ENCODE results near the gene GOSR1.
"Not testable (repeated sequence)": the region's sequence is repeated elsewhere in the genome, so short reads cannot be mapped to it uniquely, and the experiment has no call there.

Gene GOSR1

DNA sequence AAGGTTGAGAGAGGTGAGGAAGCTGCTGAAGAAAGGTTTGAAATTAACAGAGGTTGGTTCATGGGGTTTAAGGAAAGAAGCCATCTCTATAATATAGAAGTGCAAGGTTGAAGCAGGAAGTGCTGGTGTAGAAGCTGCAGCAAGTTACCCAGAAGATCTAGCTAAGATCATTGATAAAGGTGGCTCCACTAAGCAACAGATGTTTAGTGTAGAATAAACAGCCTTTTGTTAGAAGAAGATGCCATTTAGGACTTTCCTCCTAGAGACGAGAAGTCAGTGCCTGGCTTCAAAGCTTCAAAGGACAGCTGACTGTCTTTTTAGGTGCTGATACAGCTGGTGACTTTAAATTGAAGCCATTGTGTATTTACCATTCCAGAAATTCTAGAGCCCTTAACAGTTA, 29.3 kb downstream of the GOSR1 start:
- no peak for DNase-seq

DNA sequence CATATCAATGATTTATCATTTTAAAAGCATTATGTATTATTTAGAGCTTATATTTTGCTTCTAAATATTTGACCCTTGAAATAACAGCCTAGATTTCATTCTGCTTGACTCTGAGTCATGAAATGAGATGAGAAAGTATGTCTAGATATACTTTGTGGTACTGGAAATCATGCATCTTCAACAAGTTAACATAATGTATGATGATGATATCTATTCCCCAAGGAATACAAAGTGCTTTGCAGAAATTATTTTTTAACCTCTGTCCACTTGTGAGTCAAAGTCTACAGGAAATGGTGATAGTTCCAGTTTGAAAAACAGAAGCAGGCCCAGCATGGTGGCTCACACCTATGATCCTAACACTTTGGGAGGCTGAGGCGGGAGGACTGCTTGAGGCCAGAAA, 36.1 kb downstream of the GOSR1 start:
- no peak for DNase-seq

DNA sequence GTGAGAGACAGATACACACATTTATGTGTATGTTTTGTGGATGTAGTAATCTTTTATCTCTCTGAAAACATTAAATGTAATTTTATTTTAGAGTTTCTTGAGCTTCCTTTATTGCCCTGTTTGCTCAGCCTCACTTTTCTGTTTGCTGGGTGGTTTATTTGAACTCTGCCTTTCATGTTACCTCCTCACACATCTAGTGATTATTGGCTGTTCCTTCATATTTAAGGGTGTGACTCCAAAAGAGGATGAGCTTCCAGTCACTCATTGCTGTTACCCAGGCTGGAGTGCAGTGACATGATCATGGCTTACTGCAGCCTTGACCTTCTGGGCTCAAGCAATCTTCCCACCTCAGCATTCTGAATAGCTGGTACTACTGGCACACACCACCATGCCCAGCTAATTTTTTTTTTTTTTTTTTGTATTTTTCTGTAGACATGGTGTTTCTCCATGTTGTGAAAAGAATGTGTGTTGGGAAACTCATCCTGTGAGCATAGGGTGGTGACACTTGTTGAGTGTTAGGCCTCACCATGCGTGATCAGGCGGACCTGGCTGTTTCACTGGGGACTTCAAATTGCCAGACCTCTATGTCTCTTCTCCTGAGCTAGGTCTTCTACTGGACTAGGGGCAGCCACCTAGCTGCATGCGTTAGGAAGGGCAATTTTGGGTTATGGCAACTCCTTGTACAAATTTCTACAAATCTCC, 37.8 kb downstream of the GOSR1 start:
- DNase-seq = no peak

DNA sequence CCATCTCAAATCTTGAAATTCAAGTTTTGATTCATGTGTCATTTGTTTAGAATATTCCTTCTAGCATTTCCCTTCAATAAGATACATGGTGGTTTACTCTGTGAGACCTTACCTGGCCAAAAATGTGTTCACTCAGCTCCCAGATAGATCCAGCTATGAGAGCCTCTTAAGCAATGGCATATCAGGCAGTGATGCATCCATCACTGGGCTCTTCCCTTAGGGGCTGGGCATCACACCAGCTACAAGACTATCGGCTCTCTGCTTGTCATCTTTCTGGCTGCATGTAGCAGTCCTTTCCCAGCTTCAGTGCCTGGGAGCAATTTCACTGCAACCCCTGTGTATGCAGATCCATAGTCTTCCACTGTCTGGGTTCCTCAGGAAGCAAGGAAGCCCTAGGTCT, 40.6 kb downstream of the GOSR1 start:
- no peak for DNase-seq

DNA sequence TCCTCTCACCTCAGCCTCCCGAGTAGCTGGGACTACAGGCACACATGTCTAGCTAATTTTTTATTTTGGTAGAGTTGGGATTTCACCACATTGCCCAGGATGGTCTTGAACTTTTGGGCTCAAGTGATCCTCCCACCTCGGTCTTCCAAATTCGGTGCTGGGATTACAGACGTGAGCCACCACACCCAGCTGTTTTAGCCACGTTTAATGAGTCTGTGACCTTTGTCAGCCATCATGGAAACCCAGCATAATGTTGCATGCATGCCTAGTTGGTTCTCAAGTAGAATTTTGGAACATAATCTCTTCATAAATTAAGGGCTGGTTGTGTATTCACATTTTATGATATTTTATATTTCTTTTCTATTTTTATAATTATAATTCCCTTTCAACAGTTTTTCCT, 42.0 kb downstream of the GOSR1 start:
- DNase-seq = no peak

DNA sequence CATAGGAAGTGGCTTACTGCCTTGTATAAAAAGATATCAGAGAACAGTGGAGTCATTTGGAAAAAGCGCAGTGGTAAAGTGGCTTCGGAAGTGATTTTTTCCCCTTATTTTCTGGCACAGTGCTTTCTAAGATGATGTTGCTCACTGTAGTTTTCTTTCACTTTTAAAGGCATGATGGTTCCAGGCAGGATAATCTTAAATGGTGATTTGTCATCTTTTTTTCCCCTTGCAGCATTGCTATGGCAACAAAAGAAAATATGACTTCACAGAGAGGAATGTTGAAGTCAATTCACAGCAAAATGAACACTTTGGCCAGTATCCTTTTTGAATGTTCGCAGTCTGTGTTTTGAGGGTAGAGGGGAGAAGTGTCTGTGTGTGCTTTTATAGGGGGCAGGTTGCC, 42.5 kb downstream of the GOSR1 start:
- DNase-seq = no peak

DNA sequence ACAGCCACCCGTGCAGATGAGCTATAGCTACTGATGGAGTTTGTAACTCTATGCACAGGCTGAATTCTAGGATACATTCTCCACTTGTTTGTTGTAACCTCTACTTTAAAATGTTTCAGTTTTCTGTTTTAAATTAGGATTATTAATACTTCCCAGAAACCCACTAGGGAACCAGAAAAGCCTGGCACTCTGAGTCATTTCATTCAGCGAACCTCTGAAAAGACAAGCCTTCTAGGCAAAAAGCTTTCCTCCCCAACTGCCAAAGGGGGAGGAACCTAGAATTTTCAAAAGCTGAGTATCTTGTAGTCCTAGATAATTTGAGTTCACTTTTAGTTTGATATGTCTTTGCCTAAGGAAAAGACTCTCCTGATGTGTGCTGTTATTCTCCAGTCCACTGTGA, 43.2 kb downstream of the GOSR1 start:
- DNase-seq = no peak

DNA sequence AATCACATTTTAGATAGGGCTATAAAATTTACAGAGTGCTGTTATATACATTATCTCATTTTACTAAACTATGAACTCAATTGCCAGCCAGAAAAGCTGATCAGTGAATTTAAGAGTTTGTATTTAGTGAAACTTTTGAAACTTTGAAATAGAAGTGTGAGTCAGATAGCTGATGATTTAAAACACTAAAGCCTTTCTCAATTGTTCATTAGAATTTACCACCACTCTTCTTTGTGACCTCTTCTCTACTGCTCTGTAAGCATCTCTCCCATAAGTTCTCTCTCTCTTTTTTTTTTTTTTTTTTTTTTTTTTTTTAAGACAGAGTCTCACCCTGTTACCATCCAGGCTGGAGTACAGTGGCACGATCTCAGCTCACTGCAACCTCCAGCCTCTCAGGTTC, 43.7 kb downstream of the GOSR1 start:
- DNase-seq = no peak

DNA sequence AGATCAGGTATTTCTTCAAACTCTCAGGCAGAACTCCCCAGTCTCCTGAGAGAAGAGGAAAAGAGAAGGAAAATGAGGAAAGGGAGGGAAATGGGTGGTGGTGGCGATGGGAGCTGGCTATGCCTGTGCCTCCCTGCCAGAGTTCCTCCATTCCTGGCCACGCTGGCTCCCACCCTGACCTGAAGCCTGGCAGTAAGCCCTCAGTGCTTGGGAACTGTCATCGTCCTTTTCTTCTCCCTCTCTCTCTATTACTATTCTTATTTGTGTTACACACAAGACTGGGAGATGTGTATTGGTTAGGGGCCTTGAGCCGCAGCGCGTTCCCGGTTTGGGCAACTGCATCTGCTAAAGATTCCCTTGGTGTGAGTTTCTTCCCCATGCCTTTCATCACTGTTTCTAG, 44.6 kb downstream of the GOSR1 start:
- no peak for DNase-seq

DNA sequence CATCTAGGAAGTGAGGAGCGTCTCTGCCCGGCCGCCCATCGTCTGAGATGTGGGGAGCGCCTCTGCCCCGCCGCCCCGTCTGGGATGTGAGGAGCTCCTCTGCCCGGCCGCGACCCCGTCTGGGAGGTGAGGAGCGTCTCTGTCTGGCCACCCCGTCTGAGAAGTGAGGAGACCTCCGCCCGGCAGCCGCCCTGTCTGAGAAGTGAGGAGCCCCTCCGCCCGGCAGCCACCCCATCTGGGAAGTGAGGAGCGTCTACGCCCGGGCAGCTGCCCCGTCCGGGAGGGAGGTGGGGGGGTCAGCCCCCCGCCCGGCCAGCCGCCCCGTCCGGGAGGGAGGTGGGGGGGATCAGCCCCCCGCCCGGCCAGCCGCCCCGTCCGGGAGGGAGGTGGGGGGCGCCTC, 46.0 kb downstream of the GOSR1 start:
- DNase-seq = not testable (repeated sequence)

DNA sequence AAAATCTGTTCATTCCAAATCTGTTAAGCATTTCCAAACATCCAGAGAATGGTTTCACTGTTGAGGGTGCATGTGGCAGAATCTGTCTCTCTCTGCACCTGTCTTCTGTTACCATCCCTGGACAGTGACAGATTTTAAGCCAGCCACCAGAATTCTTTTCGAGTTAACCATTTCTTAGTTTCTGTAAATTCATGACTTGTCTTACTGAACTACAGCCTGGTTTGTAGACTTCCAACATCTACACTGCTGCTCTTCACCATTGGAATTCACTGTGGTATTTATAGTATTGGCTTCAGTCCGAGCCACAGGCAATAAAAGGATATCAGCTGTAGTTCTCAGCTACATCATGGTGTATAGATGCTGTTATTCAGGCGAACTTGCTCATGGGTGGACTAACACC, 47.6 kb downstream of the GOSR1 start:
- DNase-seq = no peak

DNA sequence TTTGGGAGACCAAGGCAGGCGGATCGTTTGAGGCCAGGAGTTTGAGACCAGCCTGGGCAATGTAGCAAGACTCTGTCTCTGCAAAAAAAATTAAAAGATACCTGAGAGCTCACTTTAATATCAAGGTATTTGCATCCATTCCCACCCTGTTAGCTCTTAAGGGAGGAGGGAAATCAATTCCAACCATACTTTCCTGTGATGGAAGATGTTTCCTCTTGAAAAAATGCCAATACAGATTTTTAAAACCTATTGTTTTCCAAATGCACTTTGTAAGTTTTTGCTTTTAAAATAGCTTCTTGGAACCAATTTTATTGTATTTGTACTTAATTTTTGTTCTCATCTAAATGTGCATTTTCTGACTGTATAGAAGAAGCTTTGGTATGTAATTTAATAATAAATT, 49.2 kb downstream of the GOSR1 start:
- no peak for DNase-seq

DNA sequence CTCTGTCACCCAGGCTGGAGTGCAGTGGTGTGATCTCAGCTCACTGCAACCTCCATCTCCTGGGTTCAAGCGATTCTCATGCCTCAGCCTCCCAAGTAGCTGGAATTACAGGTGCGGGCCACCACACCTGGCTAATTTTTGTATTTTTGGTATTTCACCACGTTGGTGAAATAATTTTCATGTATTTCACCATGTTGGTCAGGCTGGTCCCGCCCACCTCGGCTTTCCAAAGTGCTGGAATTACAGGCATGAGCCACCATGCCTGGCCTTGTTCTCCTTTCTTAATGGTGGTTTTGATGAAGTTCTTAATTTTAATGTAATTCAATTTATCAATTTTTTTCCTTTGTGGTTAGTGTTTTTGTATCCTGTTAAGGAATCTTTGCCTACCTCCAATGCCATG, 51.5 kb downstream of the GOSR1 start:
- DNase-seq = not testable (repeated sequence)

DNA sequence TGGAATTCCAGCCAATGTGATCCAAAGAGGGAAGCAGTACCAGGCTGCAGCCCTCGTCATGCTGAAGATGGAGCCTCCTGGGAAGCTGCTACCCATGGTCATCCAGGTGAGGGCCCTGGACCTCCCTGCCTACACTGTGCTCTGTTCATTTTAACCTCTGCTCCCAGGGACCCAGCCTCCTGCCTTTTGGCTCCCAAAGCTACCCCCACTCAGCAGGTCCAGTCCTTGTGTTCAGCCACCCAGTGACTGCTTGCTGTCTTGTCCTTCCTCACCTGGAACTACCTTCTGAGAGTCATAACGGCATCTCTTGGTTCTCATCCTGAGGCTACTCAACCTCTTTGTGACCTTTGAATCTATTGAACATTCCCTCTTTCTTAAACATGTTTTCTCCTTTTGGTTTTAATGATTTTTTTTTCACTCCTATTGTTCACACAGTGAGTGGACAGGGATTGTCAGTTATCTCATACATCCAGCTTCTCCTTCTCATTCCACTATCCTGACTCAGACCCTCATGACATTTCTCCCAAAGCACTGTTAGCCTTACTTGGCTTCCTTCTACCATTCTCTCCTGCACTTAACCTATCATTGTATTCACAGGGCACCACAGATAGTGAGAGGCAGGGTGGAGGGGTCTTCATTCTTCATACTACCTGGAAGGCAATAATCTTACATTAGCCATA, 53.3 kb downstream of the GOSR1 start:
- no peak for DNase-seq

DNA sequence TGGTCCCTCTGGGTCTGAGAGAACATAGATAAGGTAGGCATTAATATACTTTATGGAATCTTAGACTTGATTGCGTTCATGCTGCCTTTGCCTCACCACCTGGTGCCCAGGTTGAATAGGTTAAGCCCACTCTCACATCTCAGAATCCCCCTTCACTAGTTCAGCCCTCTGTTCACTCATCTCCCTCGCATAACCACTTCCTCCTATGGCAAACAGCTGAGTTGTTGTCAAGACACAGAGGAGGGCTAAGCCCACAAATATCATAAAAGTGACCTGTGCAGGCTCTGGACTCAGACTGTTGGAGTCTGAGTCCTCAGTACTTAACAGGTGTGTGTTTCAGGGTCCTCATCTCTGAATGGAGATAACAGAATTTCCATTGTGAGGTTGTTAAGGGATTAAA, 55.7 kb downstream of the GOSR1 start:
- DNase-seq = no peak

DNA sequence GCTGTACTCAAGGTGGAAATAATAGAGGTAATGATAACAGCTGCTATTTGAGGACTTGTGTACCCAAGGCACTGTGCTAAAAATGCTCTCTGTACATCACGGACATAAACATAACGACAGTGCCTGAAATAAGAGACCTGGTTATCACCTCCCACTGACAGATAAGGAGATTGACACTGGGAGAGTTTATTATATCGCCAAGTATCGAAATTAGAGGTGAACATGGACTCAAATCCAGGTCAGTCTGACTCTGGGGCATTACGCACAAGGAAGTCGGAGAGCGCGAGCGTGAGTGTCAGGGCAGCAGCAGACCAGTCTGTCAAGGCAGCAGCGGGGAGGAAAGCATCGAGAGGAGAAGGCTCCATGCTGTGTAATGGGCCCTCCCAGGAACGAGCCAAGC, 57.1 kb downstream of the GOSR1 start:
- DNase-seq = no peak

DNA sequence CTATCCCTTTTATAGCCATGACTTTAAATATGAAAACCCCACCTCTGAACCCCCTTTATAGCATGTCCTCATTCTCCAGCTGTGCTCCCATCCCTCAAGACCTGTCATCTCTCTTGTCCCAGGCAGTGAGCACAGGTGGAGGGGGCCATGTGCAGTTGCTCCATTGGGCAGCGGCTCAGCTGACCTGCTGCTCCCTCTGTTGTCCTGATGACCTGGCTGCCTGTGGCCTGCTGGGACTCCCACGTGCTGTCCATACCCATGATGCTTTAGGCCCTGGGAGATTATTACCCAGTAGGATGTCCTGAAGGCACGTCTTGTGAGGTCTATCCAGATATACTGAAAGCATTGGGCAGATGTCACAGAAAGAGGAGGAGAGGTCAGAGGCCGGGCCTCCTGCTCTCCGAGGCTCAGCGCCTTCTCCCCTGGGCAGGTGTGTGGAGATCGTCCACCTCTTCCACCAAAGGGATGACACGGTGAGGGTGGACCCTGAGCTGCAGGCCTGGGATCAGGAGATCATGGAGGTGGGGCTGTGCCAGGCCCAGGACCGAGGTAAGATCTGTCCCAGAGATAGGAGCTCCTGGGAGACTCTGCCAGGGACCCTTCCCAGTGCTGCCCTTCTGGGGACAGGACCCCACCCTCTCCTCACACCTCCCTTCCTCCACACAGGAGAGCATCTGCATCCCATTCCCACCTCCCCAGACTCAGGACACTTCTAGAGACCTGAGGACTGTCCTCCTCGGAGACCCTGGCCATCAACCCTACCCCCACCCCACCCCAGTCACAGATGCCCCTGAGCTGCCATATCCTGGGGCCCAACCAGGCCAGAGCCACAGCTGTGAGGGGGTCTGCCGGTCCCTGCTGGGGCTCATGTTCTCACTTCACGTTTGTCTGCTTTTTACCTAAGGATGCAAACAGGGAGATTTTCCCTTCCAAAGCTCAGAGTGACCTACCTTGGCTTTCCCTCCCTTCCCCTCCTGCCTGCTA, 58.0 kb downstream of the GOSR1 start:
- no peak for DNase-seq

DNA sequence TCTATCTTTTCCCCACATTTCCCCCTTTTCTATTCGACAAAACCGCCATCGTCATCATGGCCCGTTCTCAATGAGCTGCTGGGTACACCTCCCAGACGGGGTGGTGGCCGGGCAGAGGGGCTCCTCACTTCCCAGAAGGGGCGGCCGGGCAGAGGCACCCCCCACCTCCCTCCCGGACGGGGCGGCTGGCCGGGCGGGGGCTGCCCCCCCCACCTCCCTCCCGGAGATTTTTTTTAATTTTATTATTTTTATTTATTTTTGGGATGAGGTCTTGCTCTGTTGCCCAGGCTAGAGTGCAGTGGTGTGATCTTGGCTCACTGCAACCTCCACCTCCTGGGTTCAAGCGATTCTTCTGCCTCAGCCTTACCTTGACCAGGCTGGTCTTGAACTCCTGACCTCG, 59.6 kb downstream of the GOSR1 start:
- not testable (repeated sequence) for DNase-seq

DNA sequence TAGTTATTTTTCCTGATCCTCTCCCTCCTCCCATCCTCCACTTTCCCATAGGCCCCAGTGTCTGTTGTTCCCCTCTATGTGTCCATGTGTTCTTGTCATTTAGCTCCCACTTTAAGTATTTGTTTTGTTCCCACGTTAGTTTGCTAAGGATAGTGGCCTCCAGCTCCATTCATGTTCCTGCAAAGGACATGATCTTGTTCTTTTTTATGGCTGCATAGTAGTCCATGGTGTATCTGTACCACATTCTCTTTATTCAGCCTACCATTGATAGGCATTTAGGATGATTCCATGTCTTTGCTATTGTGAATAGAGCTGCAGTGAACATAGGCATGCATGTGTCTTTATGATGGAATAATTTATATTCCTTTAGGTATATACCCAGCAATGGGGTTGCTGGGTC, 60.5 kb downstream of the GOSR1 start:
- DNase-seq = not testable (repeated sequence)

DNA sequence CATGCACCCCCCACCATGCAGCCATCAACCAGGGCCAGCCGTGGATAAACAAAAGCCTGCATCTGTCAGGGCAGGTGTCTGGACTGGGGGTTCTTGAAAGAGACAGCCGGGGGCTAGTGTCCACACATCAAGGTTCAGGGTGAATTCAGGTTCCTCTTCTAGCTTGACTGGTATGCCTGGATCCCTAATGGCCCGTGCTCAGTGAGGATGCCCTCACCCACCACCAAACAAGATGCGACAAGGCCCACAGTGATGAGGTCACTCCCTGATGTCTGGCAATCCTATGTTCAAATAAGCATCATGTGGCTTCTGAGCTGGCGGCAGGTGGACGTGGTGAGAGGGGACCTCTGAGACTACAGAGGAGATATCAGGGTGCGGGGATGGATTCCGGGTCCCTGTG, 64.6 kb downstream of the GOSR1 start:
- no peak for DNase-seq

DNA sequence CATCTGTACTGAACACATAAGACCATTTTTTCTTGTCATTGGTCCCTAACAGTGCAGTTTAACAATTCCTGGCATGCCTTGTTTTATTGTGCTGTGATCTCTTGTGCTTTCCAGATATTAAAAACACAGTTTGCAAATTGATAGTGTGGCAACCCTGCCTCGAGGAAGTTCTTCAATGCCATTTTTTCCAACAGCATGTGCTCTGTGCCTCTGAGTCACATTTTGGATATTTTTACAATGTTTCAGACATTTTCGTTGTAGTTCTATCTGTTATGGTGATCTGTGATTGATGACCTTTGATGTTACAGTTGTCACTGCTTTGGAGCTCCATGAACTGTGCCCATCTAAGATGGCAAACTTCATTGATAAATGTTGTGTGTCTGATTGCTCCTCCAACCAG, 66.2 kb downstream of the GOSR1 start:
- no peak for DNase-seq

DNA sequence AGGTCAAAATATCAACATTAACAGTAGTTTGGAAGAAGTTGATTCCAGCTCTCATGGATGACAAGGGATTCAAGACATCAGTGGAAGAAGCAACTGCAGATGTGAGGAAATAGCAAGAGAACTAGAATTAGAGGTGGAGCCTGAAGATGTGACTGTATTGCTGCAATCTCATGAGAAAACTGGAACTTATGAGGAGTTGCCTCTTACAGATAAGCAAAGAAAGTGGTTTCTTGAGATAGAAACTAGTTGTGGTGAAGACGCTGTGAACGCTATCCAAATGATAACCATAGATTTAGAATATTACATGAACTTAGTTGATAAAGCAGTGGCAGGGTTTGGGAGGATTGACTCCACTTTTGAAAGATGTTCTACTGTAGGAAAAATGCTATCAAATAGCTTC, 67.8 kb downstream of the GOSR1 start:
- DNase-seq = no peak

DNA sequence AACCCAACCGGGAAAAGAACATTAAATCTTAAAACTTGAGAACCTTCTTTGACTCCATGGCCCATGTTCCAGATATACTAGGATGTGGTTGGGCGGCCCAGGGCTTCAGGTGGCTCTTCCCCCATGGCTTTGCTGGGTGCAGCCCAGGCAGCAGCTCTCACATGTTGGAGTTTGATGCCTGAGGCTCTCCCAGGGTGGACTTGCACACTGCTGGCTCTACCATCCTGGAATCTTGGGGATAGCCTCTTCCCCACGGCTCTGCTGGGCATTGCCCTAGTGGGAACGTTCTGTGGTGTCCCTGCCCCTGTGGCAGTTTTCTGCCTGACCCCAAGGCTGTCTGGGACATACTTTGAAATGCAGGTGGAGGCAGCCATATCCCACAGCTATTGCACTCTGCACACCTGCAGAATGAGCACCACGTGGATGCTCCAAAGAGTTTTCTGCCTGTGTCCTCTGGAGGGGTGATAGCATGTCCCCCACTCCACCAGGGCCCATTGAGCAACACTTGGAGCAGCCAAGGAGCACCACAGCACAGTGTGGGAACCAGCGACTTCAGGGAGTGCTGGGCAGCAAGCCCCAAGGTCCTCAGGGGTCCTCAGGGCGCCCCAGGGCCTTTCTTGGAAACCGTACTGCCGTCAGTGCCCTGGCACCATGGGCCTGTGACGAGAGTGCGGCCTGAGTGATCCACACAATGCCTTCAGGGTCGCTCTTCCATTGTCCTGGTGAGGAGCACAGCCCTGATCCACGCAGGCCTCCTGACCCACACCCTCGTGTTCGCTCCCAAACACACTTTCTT, 70.8 kb downstream of the GOSR1 start:
- no peak for DNase-seq
